HUES48 (cell line): ENCODE measurements around the gene KRT2.

Experiments
- H3K27ac ChIP-seq: one replicate; pipeline ENCODE4 v1.7.0; 2013; ENCODE audit warnings: low read depth, low read length, inconsistent platforms
- H3K27me3 ChIP-seq: 2 replicates; pipeline ENCODE4 v1.6.1; 2013; ENCODE audit warnings: mild to moderate bottlenecking, low read length; ENCODE audit not compliant: control insufficient read depth, insufficient read depth
- H3K36me3 ChIP-seq: 2 replicates; pipeline ENCODE4 v1.6.1; 2013; ENCODE audit warnings: low read length; ENCODE audit not compliant: control insufficient read depth, insufficient read depth
- H3K4me1 ChIP-seq: 2 replicates; pipeline ENCODE4 v1.6.1; 2013; ENCODE audit warnings: mild to moderate bottlenecking, low read length; ENCODE audit not compliant: control insufficient read depth, insufficient read depth
- H3K4me3 ChIP-seq: 2 replicates; pipeline ENCODE4 v1.5.1; 2013; ENCODE audit warnings: mild to moderate bottlenecking, low read depth, low read length
- H3K9ac ChIP-seq: 2 replicates; pipeline ENCODE4 v1.6.1; 2013; ENCODE audit warnings: mild to moderate bottlenecking, low read depth, low read length, moderate library complexity
- H3K9me3 ChIP-seq: 2 replicates; pipeline ENCODE4 v1.6.1; 2013; ENCODE audit warnings: low read length; ENCODE audit not compliant: control insufficient read depth, insufficient read depth

The KRT2 gene

DNA sequence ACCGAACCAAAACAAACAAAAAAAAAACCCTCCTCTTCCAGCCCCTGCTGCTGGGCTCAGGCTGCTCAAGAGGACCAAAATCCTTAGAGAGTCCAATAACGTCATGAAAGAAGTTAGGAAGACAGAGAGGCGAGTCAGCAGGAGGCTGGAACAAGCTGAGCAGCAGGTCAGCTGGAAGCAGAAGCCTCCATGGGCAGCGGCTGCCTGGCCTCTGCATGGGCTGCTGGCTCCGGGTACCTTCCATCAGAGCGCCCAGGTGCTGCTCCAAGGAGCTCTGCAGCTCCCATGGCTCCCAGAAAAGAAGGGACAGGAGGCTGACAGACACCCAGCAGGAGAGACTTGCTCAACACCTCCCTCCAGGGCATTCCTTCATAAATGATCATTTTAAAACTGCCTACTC lies 3.2 kb upstream of the KRT2 start:
- no peaks in the 10 kb centered on the region for H3K36me3 ChIP-seq
- no peak overlapping the region for H3K9ac ChIP-seq
- H3K9me3 ChIP-seq, result 0 out of 2 replicates have a peak, but pooled peaks cover 4% of the 10 kb centered on the region
- H3K27me3 ChIP-seq, result no peaks in the 10 kb centered on the region
- H3K4me1 ChIP-seq, result no peaks in the 10 kb centered on the region
- no peak overlapping the region for H3K4me3 ChIP-seq
- no peak overlapping the region for H3K27ac ChIP-seq

DNA sequence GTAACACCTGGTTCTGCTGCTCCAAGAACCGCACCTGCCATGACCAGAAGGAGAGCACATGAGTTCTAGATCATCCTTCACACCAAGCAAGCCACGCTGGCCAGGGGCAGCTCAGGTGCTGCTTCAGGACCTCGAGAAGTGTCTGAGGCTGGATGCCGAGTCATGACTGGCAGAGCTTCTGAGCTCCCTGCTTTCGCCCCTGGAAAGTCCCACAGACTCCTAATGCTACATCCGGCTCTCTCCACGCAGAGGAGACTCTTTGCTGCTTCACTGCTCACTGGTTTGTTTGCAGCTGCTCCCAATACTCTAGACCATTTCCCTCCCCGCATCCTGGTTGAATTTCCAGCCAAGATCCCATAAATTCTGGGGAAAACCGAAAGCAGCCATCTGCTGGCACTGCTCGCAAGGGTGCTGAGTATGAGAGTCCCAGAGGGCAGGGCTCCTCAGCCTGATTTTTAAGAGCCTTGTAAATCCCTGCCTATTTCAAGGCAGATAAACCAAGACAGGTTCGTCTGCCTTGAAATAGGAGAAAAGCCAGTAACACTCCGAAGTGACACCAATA lies 1.4 kb downstream of the KRT2 start:
- no peak overlapping the region for H3K4me3 ChIP-seq
- no peak overlapping the region; the same call in 1 of the 2 replicates for H3K9ac ChIP-seq
- H3K9me3 ChIP-seq, result 0 out of 2 replicates have a peak, but pooled peaks cover 4% of the 10 kb centered on the region
- no peaks in the 10 kb centered on the region for H3K36me3 ChIP-seq
- H3K27ac ChIP-seq, result no peak overlapping the region
- H3K4me1 ChIP-seq, result no peaks in the 10 kb centered on the region
- H3K27me3 ChIP-seq, result no peaks in the 10 kb centered on the region

DNA sequence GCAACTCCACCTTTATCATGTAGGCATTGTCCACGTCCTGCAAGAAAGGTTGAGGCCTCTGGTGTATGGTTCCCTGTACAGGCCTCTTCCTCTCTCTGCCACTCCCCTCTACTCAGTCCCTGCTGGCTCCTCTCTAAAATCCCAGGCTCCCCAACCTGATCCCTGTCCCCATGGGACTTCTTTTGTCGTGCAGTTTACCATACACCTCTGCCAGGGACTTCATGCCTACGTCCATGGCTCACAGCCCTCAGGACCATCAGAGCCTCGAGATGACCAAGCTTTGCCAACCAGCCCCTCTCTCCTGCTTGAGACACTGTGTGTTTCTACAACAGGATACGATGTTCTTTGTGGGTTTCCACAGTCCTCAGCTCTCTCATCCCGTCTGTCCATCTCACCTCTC lies 2.9 kb downstream of the KRT2 start:
- H3K4me1 ChIP-seq, result no peaks in the 10 kb centered on the region
- no peak overlapping the region for H3K9ac ChIP-seq
- H3K36me3 ChIP-seq, result no peaks in the 10 kb centered on the region
- H3K9me3 ChIP-seq, result 0 out of 2 replicates have a peak, but pooled peaks cover 4% of the 10 kb centered on the region
- no peaks in the 10 kb centered on the region for H3K27me3 ChIP-seq
- no peak overlapping the region for H3K27ac ChIP-seq
- H3K4me3 ChIP-seq, result no peak overlapping the region

DNA sequence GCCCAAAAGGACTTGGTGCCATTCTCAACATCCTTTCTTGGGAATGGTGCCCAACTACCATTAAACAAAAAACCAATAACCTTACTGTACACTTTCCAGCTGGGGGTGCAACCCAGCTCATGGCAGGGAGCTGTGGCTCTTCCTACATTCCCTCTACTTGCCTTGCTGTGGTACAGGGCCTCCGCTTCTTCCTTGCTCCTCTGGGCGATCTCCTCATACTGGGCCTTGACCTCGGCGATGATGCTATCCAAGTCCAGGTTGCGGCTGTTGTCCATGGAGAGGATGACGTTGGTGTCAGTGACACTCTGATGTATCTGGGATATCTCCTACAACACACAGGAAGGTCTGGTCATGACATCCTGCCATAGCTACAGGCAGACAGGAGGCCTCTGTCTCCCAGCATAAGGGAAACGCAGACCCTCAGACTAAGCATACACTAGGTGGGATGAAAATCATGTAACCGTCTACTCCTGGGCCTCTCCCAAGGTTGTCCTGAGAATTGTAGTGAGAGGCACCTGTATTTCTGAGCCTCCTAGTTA lies 3.9 kb downstream of the KRT2 start:
- no peaks in the 10 kb centered on the region for H3K4me1 ChIP-seq

DNA sequence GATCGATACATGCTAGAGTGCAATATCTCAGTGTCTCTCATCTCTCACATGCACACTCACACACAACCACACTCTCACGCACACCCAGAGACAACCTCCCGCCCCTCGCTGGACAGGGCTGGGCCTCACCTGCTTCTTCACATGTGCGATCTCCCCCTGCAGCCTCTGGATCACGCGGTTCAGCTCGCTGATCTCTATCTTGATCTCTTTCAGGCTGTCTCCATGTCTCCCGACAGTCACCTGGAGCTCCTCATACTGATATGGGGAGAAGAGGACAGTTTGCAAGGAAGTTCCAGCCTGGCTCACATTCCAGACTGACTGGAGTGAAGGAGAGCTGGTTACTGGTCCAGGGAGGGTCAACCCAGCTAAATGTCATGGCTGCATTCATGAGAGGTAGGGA lies 4.4 kb downstream of the KRT2 start:
- Histone ChIP-seq H3K9me3 (0 out of 2 replicates have a peak, but pooled peaks cover 4% of the 10 kb centered on the region), H3K27ac (no peak overlapping the region), H3K4me3 (no peak overlapping the region), H3K4me1 (no peaks in the 10 kb centered on the region), H3K36me3 (no peaks in the 10 kb centered on the region), H3K27me3 (no peaks in the 10 kb centered on the region), H3K9ac (no peak overlapping the region)

More for the DNA sequence above, 3.9 kb downstream of the KRT2 start:
- H3K27me3 ChIP-seq, result no peaks in the 10 kb centered on the region
- H3K27ac ChIP-seq, result no peak overlapping the region
- no peak overlapping the region for H3K9ac ChIP-seq
- 0 out of 2 replicates have a peak, but pooled peaks cover 4% of the 10 kb centered on the region for H3K9me3 ChIP-seq
- H3K36me3 ChIP-seq, result no peaks in the 10 kb centered on the region
- H3K4me3 ChIP-seq, result no peak overlapping the region

DNA sequence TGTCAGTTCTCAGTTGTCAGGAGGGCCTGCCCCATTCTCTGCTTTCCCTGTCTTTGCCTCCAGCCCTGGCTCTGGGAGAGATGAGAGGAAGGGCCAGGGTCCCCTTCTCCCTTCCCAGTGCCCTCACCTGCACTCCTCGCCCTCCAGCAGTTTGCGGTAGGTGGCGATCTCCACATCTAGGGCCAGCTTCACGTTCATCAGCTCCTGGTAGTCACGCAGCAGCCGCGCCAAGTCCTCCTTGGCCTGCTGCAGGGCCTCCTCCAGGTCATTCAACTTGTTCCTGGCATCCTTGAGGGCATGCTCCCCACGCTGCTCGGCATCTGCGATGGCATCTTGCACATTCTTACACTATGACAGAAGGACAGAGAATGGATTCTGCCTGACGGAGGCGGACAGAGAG lies 5.4 kb downstream of the KRT2 start:
- H3K4me3 ChIP-seq, result no peak overlapping the region
- no peaks in the 10 kb centered on the region for H3K4me1 ChIP-seq
- H3K9ac ChIP-seq, result no peak overlapping the region
- H3K9me3 ChIP-seq, result no peaks in the 10 kb centered on the region
- H3K36me3 ChIP-seq, result no peaks in the 10 kb centered on the region
- H3K27me3 ChIP-seq, result no peaks in the 10 kb centered on the region
- no peak overlapping the region for H3K27ac ChIP-seq

DNA sequence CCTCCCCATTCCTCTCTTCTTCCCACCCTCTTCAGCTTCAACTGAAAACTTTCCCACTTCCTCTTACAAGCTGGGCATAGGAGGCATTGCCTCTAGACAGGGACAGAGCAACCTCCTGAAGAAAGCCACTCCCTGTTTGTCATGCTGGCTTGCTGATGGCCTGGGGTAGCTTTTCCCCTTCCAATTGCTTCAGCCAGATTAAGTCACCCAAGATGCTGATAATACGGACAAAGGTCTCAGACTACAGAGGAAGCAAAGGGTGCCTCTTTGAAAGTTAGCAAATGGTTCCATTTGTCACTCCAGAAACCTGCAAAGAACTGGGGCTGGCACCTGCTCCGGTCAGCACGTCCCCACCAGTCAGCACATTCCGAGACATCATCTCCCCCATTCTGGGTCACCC lies 6.0 kb downstream of the KRT2 start:
- Histone ChIP-seq H3K36me3 (no peaks in the 10 kb centered on the region), H3K9me3 (no peaks in the 10 kb centered on the region), H3K4me3 (no peak overlapping the region), H3K4me1 (no peaks in the 10 kb centered on the region), H3K27me3 (no peaks in the 10 kb centered on the region), H3K9ac (no peak overlapping the region), H3K27ac (no peak overlapping the region)

DNA sequence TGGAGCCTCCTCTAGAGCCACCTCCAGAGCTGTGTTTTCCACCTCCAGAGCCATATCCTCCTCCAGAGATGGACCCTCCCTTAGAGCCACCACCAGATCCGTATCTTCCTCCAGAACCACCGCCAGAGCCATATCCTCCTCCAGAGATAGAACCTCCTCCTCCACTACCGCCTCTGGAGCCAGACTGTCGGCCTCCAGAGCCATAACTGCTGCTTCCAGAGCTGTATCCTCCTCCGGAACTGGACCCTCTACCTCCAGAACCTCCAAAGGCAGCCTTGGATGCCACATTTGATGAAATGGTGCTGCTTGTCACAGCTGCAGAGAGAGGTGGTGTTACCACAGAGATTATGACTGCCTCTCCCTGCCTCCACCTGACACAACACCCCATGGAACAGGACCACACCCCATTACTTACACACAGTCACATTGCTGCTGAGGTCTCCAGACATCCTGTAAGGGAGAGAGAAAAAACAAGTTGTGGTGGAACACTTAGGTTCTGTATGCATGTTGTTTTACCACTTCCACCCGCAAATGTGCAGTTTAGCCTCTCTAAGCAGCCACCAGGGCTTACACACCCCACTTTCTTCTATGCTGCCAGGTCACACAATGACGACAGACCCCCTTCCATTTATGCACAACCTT lies 6.8 kb downstream of the KRT2 start:
- H3K27me3 ChIP-seq, result no peaks in the 10 kb centered on the region
- H3K36me3 ChIP-seq, result no peaks in the 10 kb centered on the region
- H3K27ac ChIP-seq, result no peak overlapping the region
- no peak overlapping the region for H3K4me3 ChIP-seq
- no peaks in the 10 kb centered on the region for H3K4me1 ChIP-seq
- no peak overlapping the region for H3K9ac ChIP-seq
- H3K9me3 ChIP-seq, result no peaks in the 10 kb centered on the region

DNA sequence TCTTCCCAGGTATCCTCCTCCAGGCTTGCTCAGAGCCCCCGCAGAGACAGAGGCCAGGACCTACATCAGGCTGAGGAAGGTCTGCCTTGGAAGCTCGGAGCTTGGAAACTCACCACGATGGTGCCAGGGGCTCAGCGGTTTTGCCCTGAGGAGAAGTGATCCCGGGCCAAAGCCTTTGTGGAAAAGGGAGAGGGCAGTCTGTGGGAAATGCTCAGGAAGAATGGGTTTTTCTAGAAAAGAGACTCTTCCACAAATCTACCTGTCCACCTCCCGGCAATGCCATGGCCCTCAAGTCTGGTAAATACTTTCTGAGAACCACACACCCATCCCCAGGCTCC lies 8.0 kb downstream of the KRT2 start:
- Histone ChIP-seq H3K27ac (no peak overlapping the region), H3K27me3 (no peaks in the 10 kb centered on the region), H3K4me3 (no peak overlapping the region), H3K4me1 (no peaks in the 10 kb centered on the region), H3K9ac (no peak overlapping the region), H3K9me3 (no peaks in the 10 kb centered on the region), H3K36me3 (no peaks in the 10 kb centered on the region)

DNA sequence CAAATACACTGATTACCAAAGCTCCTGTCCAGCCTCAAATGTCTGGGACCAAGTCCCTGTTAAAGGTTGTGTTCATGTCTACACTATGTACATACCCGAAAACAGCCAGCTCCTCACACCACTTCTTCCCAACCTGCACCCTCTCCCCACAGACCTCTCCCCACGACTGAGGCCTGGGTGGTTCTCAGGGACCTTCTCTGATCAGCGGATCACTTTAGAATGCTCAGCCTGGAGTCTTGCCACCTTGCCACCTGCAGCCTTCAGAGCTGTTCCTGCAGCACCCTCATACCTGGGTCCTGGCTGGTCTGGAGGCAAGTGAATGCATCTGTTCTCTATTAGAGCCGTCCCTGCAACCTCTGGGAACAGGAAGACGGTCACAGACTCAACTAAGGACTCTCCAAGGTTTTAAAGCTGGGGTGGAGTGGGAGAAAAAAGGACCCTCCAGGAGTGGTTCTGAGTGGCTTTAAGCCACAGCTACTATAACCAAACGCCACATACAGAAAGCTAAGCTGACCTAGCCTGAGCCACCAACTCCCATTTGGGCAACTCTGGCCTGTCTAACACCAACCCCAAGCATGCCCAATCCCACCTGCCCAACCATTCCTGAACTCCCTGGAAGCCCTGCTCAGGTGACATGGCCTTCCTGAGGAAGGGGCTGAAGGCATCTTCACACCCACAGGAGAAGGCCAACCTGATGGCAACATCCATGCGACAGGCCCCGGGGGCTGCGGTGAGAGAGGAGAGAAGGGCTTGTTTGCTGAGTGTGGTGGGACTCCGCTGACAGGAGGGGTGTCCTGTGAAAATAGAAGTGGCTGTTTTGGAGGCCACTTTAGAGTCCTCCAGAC lies 8.6 kb downstream of the KRT2 start:
- H3K36me3 ChIP-seq, result no peaks in the 10 kb centered on the region
- H3K9ac ChIP-seq, result no peak overlapping the region
- H3K4me3 ChIP-seq, result no peak overlapping the region
- H3K27me3 ChIP-seq, result no peaks in the 10 kb centered on the region
- no peaks in the 10 kb centered on the region for H3K9me3 ChIP-seq
- no peaks in the 10 kb centered on the region for H3K4me1 ChIP-seq
- H3K27ac ChIP-seq, result no peak overlapping the region

DNA sequence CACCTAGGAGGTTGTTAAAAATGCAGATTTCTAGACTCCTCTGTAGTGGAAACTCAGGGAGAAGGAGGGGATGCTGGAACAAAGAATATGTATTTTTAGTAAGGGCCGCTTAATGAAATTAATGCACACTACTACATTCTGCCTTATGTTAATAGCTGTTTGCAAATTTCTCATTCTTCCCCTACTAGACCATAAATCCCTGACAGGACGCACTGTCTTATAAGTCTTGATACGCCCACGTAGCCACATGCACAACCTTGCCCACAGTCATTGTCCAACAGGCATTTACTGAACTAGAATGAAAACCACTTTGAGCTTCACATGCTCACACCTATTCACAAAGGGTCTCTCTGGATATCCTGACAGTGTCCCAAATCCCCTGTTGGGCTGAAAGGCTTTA lies 10.5 kb downstream of the KRT2 start:
- no peaks in the 10 kb centered on the region for H3K36me3 ChIP-seq
- H3K4me3 ChIP-seq, result no peak overlapping the region
- no peak overlapping the region for H3K27ac ChIP-seq
- H3K4me1 ChIP-seq, result no peaks in the 10 kb centered on the region
- no peak overlapping the region for H3K9ac ChIP-seq
- no peaks in the 10 kb centered on the region for H3K9me3 ChIP-seq
- H3K27me3 ChIP-seq, result no peaks in the 10 kb centered on the region
